Measurements from ENCODE around the gene CHTF18.
"Not testable (repeated sequence)": the region's sequence is repeated elsewhere in the genome, so short reads cannot be mapped to it uniquely, and the experiment has no call there.

The CHTF18 gene

DNA sequence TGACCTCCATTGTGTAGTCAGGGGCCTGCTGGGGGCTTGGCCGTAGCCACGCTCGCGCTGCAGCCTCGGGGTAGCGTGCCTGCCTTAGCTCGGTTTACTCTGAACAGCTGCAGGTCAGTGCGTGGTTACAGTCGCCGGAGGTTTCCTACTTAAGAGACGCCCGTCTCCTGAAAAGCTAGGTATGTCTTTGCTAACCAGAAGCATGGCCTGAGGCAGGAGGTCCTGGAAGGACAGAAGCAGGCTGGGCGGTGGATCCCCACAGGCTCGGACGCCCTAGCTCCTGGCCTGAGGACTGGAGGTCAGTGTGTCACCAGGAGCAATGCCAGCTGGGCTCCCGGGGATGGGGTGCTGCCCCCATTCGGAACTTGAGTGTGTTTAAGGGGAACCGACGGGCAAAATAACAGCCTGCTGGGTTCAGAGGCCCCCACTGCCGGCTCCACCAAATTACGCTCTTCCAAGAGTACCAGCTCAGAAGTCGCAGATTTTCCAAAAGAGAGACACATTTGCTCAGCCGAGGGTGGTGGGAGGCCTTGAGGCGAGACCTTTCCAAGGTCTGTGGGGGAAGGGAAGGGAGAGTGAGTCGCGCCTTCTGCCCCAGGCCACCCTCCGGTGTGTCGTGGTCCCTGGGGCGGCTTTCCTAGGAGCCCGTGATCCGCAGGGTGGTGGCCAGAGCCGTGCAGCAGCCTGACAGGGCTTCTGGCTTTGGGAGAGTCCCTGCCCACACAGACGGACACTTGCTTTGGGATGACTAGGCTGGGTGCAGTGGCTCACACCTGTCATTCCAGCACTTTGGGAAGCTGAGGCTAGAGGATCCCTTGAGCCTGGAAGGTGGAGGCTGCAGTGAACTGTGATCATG, 16.0 kb downstream of the CHTF18 start:
- no peak for DNase-seq (ENCODE audit: low read depth, low spot score)

DNA sequence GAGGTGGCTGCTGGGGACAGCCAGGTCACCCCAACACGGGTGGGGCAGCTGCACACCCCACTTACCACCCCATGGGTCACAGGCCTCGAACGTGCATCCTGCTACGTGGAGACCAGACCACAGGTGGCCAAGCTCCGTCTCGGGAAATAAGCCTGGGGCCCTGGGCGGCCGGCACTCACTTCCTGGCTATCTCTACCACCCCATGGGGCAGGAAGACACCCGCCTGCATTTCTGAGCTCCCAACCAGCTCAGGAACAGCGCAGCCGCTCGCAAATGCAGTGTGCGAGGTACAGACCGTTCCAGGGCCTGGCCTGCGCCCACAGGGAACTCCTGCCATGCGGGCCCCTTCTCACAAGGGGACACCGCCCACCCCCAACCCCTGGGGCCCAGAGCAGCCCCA, 17.1 kb downstream of the CHTF18 start:
- DNase-seq (ENCODE audit: low read depth, low spot score) = no peak

DNA sequence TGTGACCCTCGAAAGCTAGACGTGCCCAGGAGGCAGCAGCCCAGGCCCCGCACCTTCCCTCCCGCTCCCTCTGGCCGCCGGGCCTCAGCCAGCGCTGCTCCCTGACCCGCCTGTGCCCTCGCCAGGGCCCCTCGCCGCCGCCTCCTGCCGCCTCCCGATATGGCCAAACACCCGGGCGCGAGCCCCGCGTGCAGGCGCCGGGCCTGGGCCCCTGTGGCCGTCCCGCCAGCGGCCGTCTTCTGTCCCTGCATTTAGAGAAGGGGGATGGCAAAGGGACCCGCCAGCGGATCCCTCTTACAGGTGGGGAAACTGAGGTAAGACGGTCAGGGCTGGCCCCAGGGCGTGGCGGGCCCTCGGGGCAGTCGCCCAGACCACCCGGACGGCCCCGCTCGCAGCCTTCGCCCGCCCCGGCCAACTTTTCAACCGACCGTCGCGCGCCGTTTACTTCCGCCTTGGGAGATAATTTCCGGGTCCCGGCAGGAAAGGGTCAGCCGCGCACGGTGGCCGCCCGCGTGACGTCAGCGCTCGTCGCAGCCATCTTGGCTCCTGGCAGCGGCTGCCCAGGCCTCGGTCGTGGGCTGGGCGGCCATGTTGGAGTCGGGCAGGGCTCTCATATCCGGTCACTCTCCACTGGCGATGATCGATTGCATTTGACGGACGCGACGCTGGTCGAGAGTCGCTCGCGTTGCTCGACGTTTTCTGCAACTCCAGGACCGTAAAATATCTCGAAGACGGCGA, 19.1 kb downstream of the CHTF18 start:
- peak; percentile 75 for DNase-seq (ENCODE audit: low read depth, low spot score)

DNA sequence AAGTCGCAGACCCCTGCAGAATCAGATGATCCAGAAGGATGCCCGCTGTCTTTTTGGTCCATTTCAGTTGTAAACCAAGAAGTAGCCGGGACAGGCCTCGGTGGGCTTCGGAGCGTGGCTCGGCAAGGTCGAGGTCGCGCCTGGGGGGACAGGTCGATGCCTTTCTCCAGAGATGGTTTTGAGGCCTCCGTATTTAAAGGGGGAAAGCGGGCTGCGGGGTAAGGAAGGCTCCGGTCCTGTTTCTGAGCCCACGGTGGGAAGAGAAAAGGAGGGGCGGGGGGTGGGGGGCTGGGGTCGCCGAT, 19.6 kb downstream of the CHTF18 start:
- DNase-seq (ENCODE audit: low read depth, low spot score) = no peak

DNA sequence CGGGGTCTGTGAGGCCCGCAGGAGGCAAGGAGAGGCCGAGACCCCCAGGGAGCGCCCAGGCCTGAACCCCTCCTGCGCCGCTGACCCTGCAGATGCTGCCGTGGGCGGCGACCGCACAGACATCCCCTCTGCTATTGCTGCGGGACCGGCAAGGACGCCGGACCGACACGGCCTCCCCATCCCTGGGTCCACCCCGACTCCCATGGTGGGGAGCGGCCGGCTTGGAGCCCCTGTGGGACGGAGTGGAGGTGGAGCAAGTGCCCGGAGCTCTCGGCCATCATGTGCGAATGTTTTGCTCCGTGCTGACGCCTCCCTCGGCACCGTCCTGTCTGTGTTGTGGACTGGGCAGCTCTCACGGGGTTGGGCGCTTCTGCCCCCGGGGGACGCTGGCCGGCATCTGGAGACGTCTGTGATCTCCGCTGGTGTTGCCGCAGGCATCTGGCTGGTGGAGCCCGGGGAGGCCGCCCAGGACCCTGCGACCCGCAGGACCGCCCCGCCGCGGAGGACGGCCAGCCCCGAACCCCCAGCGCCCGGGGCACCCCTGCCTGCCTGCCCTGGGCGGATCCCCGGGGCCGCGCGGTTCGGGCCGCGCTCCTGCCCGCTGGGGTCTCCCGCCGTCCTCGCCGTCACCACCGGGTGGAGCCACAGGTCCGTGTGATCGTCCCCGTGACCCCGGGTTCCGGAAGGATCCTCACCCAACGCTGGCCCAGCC, 24.9 kb downstream of the CHTF18 start:
- DNase-seq (ENCODE audit: low read depth, low spot score) = no peak

DNA sequence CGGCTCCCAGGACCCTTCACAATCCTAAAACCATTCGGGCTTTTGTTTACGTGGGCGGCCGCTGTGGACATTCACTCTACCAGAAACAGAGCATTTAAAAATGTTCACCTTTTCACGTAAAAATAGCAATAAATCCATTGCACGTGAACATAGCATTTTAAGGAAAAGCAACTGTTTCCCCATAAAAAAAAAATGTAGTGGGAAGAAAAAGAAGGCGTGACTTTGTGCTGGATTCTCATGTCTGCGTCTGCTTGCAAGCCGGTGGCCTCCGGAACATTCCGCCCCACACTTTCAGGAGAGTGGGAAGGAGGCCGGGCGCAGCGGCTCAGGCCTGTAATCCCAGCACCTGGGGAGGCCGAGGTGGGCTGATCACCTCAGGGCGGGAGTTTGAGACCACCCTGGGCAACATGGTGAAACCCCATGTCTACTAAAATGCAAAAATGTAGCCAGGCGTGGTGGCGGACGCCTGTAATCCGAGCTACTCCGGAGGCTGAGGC, 25.5 kb downstream of the CHTF18 start:
- no peak for DNase-seq (ENCODE audit: low read depth, low spot score)

DNA sequence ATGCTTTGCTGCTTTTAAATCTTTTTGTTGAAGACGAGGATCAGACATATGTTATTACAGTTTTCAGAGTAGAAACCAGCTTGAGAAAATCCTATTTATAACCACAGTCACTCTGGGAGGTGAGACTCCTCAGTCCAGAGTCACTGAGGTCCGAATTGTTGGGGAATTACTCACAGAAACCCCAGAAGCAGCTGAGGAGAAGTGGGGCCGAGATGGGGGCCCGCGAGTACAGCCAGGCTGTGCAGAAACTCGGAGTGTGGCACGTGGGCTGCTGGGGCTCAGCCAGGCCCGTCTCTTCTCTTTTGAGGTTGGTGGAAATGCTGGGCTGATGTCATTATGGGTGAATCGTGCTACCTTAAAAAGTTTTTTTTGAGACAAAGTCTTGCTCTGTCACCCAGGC, 26.6 kb downstream of the CHTF18 start:
- no peak for DNase-seq (ENCODE audit: low read depth, low spot score)

DNA sequence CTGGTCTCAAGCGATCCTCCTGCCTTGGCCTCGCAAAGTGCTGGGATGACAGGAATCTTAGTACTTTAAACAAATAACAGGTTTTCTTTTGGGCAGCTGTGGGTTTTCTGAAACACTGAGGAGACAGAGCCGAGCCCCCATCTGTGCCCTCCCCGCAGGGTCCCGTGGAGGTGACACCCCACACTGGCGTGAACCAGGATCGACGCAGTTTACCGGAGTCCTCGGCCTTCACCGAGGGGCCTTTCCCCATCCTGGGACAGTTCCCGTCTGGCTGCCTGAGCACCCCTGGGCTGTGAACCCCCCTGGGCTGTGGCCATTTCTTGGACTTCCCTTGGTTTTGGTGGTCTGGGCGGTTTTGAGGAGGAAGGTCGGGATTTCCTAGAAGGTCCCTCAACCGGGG, 27.4 kb downstream of the CHTF18 start:
- no peak for DNase-seq (ENCODE audit: low read depth, low spot score)

DNA sequence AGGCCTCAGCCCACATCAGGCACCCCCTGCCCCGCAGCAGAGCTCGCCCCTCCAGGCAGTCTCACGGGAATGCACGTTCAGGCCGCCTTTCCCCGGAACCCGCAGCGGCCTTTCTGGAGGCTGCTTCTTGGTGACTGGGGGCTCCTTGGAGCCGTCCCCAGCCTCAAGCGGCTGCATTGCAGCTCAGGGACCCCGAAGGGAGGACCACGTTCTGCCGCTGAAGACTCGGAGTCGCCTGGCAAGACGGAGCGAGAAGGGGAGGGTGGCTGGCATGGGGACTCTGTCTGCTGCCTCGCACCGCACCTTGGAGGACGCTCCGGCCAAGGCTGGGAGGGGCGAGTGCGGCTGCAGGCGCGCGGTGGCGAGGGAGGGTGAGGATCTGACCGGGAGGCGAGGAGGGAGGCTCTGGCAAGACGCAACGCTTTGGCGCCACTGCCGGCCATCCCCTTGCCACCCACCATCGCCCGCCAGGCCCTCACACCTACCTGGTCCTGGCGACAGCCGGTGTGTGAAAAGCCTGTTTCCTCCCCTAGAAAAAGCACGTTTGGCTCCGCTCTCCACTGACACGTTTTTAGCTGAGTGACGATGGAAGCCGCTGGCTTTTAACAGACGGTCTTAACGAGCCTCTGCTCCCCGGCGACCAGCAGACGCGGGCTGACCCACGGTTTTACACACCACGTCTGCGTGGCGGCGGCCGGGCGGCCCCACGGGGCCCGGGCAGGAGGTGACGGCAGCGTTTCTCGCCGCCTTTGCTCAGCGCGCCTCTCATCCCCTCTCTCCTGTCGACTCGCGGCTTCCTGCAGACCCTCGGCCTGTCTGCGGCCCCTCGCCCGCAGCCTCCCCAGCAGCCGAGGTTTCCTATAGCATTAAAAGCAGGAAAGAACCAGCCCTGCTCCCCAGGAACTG, 28.8 kb downstream of the CHTF18 start:
- DNase-seq (ENCODE audit: low read depth, low spot score) = no peak

DNA sequence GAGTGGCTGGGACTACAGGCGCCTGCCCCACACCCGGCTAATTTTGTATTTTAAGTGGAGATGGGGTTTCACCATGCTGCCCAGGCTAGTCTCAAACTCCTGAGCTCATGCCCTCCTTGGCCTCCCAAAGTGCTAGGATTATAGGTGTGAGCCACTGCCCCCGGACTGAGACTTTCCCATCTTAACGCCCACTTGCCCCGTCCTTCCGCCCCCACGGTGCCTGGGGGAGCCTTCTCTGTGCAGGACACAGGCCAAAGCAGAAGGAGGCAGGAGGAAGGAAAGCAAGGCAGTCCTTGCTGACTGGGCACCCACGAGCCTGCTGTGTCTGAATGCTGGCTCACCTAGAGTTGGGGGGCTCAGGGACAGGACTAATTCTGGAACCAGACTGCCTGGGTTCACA, 29.7 kb downstream of the CHTF18 start:
- DNase-seq (ENCODE audit: low read depth, low spot score) = no peak

DNA sequence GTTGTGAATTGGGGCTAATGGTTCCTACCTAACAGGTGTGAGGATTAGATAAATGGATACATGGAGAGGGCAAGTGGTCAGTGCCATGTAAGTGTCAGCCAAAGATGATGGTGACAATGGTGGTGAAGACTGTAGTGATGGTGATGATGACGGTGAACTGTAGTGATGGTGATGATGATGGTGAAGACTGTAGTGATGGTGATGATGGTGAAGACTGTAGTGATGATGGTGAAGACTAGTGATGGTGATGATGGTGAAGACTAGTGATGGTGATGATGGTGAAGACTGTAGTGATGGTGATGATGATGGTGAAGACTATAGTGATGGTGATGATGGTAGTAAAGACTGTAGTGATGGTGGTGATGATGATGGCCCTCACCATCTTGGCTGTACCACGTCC, 30.2 kb downstream of the CHTF18 start:
- no peak for DNase-seq (ENCODE audit: low read depth, low spot score)

DNA sequence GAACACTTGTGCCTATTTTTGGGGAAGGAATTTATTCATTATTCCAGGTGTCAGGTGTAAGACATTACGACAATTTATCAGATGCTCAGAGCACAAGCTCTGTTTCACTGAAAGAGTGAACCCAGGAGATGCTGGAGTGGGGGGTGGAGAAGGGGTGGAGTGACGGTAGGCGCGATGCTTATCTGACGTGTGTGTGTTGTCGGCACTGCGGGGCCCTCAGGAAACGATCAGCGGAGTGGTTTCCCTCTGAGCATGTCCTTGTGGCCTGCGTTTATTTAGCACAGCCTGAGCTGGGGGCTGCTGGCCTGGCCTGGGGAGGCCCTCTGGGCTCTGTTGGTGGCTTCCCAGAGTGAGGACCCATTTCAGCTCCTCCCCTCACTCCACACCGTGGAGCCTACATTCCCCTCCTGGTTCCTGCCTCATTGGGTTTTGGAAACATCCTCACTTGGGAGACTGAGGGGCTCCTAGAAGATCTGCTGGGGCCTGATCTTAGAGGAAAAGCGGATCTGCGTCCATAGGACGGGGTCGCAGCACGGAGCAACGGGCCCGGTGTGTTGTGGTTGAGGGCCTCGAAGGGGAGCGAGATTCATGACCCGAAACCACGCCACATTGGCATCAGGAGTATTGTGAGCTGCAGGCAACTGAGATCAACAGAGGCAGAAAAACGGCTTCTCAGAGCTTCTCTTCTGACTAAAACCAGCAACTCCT, 31.1 kb downstream of the CHTF18 start:
- no peak for DNase-seq (ENCODE audit: low read depth, low spot score)

DNA sequence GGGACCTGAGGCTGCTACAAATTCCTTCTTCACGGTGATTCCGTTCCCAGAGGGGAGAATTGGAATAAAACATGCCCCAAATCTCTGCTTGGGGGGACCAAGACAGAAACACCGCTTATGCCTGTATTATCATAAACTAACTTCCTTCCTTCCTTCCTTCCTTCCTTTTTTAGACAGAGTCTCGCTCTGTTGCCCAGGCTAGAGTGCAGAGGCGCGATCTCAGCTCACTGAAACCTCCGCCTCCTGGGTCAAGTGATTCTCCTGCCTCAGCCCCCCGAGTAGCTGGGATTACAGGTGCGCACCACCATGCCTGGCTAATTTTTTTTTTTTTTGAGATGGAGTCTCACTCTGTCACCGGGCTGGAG, 31.6 kb downstream of the CHTF18 start:
- not testable (repeated sequence) for DNase-seq (ENCODE audit: low read depth, low spot score)

DNA sequence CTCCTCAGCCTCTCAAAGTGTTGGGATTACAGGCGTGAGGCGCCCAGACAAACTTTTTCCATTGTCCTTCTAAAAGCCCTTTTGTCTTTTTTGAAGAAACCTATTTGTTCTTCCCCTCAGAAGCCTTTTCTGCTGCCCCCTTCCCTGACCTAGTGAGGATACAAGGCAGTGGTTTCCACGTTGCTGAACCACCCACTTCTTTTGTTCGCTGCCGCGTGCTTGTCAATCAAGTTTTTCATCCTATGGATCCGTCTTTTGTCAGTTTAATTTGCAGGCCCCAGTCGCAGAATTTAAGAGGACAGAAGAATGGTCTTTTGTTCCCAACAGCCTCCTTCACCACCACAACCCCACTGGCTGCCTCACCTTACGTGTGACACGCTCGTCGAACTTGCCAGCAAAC, 32.3 kb downstream of the CHTF18 start:
- DNase-seq (ENCODE audit: low read depth, low spot score) = no peak

DNA sequence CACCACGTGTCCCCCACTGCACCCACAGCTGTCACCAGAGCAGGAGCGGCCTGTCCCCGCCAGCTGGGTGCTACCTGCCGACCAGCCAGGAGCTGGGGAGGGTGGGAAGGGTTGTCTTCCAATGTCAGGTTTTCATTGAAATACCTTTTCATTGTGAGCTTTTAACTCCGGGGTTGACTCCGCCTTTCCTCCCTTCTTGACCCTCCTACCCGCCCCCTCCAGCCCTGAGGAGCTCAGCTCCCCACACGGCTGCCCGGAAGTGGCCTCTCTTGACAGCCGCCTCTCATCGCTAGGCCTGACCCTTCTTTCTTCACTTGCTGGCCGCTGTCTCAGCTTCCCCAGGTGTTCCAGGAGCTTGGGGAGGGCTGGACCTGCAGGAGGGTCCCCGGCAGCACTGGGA, 33.3 kb downstream of the CHTF18 start:
- no peak for DNase-seq (ENCODE audit: low read depth, low spot score)

DNA sequence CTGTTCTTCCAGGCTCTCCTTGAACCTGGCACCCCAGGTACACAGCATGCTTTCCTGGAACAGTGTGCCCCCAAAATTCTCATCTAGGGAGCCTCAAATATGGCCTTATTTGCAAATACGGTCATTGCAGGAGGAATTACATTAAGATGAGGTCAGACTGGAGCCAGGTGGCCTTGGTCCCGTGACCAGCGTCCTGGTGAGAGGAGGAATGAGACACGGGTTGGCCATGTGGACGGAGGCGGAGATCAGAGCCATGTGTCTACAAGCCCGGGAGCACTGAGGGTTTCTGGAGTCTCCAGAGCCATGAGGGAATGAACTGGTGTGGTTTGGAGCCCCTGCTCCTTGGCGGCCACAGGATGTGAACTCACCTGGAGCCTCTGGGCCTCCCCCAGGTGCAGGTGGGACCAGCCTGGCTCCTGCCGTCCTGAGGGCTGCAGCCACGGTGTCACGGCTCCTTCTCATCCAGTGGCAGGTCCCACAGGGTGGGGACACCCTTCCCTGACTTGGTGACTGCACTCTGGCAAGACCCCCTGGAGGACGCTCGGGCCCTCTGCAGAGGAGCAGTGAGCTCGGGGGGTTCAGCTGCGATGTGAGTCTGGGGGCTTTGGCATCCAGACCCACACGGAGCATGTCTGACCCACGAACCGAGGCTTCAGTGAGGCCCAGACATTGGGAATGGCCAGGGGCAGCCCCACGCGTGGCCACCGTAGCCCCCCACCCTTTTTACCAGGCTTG, 33.9 kb downstream of the CHTF18 start:
- no peak for DNase-seq (ENCODE audit: low read depth, low spot score)

DNA sequence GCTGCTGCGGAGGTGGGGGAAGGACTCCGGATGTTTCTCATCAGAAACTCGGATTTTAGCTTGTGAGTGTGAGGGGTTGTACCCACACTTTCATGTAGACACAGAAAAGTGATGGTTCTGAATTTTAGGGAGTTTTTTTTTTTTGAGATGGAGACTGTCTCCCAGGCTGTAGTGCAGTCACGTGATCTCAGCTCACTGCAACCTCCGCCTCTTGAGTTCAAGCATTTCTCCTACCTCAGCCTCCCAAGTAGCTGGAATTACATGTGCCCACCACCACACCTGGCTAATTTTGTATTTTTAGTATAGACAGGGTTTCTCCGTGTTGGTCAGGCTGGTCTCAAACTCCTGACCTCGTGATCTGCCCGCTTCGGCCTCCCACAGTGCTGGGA, 34.5 kb downstream of the CHTF18 start:
- DNase-seq (ENCODE audit: low read depth, low spot score) = no peak

DNA sequence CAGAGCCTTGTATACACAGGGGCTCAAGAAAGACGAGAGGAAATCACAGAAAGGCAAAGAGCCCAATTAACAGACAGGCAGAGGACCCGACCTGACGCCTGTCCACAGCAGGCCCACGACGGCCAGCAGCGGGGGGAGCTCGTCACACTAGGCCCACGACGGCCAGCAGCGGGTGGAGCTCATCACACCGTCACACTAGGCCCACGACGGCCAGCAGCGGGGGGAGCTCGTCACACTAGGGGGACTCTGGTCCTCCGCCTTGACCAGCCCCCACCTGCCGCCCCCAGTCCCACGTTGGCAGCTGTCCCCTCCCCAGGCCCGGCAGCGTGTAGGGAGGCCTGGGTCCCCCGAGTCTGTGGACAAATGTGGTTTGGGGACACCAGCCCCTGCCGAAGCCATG, 35.8 kb downstream of the CHTF18 start:
- no peak for DNase-seq (ENCODE audit: low read depth, low spot score)

DNA sequence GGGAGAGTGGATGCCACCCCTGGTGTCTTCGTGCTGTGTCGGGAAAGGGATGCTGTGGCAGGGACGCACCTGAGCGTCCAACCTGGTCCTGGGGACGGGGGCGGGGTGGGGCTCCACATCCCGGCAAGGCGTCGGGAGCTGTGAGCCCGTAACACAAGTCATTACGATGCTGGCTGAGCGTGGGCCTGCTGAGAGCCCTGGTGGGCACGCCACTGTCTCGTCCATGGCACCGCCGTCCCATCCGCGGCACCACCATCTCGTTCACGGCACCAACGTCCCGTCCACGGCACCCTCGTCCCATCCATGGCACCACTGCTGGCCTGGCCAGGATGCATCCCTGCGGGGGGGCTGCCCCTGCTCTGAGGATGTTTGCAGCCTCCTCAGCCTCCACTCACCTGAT, 36.2 kb downstream of the CHTF18 start:
- no peak for DNase-seq (ENCODE audit: low read depth, low spot score)

DNA sequence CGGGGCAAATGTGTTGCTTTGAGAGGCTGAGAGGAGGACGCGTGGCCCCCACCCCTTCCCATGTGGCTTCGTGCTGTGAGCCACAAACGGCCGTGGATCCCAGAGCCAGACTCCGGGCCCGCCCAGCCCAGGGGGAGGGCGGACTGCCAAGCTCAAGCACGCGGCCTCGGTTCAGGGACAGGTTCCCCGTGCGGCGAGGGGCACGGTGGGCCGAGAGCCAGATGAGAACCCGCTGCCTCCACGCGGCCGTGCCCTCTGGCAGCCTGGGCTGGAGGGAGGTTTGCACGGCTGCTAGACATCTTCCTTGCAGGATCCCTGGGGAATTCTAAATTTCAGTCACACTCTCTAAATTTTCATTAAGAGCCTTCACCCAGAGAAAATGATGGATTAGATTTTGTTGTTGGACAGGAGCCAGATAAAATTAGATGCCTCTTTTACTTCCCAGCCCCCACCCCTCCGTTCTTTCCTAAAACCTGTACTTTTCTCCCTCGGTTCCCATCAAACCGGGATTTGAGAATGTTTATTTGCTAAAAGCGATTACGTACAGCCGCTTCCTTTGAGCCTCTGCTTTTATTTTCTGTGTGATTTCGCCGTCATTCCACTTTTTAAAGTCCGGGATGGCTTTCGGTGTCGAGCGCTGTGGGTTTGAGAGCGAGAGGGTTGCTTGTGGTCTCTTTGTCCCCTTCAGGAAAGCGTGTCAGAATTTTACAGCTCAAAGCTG, 37.1 kb downstream of the CHTF18 start:
- DNase-seq (ENCODE audit: low read depth, low spot score) = no peak

Measured in iPS DF 19.7 (cell line).